MCF 10A (cell line): ENCODE results near the gene BUD23. TPM values are rescaled to one million over a fixed set of nuclear protein-coding genes. Genes with fewer than 3 reads are reported as not detected.

ENCODE experiments used
- BruUV-seq: library from RNA; stranded (reverse); fragments of 400-500 nt; replicated peaks from 2 replicates; lab custom pipeline; 2021; lab: Mats Ljungman, UMichigan
- CTCF ChIA-PET: fragments of 300-600 bp; sonication (Branson Sonifier 250); formaldehyde crosslinking; extraction: SDS; loops from one replicate; lab custom pipeline; 2021; ENCODE audit warnings: antibody characterized with exemption, inconsistent platforms; lab: Yijun Ruan, JAX
- POLR2A ChIA-PET: fragments of 300-600, 350-650 bp; sonication (Branson Sonifier 250); formaldehyde crosslinking; extraction: SDS; loops from one replicate; lab custom pipeline; 2020; ENCODE audit warnings: antibody characterized with exemption, inconsistent platforms; lab: Yijun Ruan, JAX
- DNase-seq: peaks from one replicate; pipeline ENCODE4 v3.0.0-alpha.2; 2018; ENCODE audit not compliant: unreplicated experiment
- H3K27ac Mint-ChIP-seq: one replicate; pipeline ENCODE4 v1.8.0; 2022; ENCODE audit warnings: mild to moderate bottlenecking, low read depth, mixed read lengths; ENCODE audit not compliant: unreplicated experiment
- H3K27me3 Mint-ChIP-seq: one replicate; pipeline ENCODE4 v1.8.0; 2022; ENCODE audit warnings: mixed read lengths; ENCODE audit not compliant: insufficient read depth, unreplicated experiment
- H3K36me3 Mint-ChIP-seq: one replicate; pipeline ENCODE4 v1.8.0; 2022; ENCODE audit warnings: mild to moderate bottlenecking, moderate library complexity, mixed read lengths; ENCODE audit not compliant: insufficient read depth, unreplicated experiment
- H3K4me1 Mint-ChIP-seq: one replicate; pipeline ENCODE4 v1.8.0; 2022; ENCODE audit warnings: mixed read lengths; ENCODE audit not compliant: insufficient read depth, unreplicated experiment
- H3K4me3 Mint-ChIP-seq: one replicate; pipeline ENCODE4 v1.8.0; 2022; ENCODE audit warnings: mild to moderate bottlenecking, moderate library complexity, mixed read lengths; ENCODE audit not compliant: unreplicated experiment
- H3K9me3 Mint-ChIP-seq: one replicate; pipeline ENCODE4 v1.8.0; 2022; ENCODE audit warnings: mixed read lengths; ENCODE audit not compliant: unreplicated experiment
- intact Hi-C: fragments of 100-400 bp; cut with micrococcal nuclease; formaldehyde crosslinking; loops from 2 replicates; pipeline ENCODE4 v1.14.1; 2022
- total RNA-seq: library from RNA; stranded (reverse); gene quantifications from 2 replicates; pipeline ENCODE4 v1.2.3, GENCODE V29; 2022
- TF ChIP-seq, protein P1 (sequence below): fragments of 200-600 bp; IDR thresholded peaks from one replicate; pipeline ENCODE4 v1.8.0; 2022; ENCODE audit warnings: antibody characterized with exemption, mild to moderate bottlenecking; ENCODE audit not compliant: unreplicated experiment

Gene BUD23
- total RNA-seq, 1 experiment from 2014 or later: 81.9 TPM

DNA sequence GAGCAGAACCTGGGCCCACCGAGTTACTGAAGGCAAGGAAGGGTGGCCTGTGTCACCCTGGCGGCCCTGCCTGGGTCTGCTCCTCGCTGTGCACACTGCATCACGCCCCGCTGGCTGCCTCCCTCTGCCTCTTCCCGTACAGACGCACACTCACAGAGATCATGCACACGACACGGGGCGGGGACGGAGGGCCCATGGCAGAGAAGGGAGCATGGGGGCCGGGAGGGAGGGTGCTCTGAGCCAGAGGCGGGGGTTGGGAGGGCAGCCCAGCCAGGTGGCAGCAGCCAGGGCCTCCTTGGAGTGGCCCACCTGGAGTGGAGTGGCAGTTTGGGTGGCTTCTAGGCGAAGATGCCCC, 16.6 kb downstream of the BUD23 start:
- Mint-ChIP-seq H3K4me3 (no peak overlapping the region), H3K36me3 (peaks cover 63% of the 10 kb centered on the region), H3K9me3 (no peaks in the 10 kb centered on the region), H3K27ac (no peak overlapping the region), H3K27me3 (no peaks in the 10 kb centered on the region), H3K4me1 (peaks cover under 1% of the 10 kb centered on the region)
- no TSS peak for BruUV-seq
- CTCF ChIA-PET: interaction anchor here (1.2 to 1.7 kb wide), 4 partner anchors 9 to 25 kb away, joined by 3 to 9 read pairs (median 6); no protein-coding TSS in a partner anchor
- TF ChIP-seq, protein P1, sequence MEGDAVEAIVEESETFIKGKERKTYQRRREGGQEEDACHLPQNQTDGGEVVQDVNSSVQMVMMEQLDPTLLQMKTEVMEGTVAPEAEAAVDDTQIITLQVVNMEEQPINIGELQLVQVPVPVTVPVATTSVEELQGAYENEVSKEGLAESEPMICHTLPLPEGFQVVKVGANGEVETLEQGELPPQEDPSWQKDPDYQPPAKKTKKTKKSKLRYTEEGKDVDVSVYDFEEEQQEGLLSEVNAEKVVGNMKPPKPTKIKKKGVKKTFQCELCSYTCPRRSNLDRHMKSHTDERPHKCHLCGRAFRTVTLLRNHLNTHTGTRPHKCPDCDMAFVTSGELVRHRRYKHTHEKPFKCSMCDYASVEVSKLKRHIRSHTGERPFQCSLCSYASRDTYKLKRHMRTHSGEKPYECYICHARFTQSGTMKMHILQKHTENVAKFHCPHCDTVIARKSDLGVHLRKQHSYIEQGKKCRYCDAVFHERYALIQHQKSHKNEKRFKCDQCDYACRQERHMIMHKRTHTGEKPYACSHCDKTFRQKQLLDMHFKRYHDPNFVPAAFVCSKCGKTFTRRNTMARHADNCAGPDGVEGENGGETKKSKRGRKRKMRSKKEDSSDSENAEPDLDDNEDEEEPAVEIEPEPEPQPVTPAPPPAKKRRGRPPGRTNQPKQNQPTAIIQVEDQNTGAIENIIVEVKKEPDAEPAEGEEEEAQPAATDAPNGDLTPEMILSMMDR: no peak
- no peak for DNase-seq
- POLR2A ChIA-PET: interaction anchor here (0.9 to 1.4 kb wide), 2 partner anchors 13 to 16 kb away, joined by 3 read pairs; partner anchors contain the start of genes BUD23 and DNAJC30
- intact Hi-C loops: no loop called here

DNA sequence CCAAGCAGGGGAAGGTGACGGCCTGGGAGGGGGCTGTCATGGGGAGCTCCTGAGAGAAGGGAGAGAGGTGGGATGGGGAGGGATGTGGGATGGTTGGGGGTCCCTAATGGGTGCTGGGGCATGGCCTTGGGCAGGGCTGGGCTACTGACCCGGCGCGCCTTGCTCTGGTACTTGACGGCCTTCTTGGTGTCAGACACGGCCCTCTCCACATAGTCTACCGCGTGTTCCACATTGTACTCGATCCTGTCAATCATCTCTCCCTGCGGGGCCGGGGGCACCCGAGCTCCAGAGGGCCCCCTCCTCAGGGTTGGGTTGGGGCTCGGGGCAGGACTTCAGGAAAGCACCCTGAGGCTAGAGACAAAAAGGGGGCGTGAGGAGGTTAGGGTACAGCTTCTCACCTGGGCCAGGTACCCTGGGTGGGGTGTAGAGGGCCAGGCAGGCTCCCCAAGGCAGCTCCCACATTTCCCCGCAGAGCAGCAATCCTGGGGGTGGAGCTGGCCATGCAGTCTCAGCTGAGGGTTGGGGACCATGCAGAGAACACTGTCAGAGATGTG, 17.3 kb downstream of the BUD23 start:
- Mint-ChIP-seq H3K36me3 (peaks cover 59% of the 10 kb centered on the region), H3K4me1 (peaks cover 7% of the 10 kb centered on the region)
- CTCF ChIA-PET: interaction anchor here (0.6 to 2.8 kb wide), 10 partner anchors 9 to 165 kb away, joined by 3 to 14 read pairs (median 4); no protein-coding TSS in a partner anchor

DNA sequence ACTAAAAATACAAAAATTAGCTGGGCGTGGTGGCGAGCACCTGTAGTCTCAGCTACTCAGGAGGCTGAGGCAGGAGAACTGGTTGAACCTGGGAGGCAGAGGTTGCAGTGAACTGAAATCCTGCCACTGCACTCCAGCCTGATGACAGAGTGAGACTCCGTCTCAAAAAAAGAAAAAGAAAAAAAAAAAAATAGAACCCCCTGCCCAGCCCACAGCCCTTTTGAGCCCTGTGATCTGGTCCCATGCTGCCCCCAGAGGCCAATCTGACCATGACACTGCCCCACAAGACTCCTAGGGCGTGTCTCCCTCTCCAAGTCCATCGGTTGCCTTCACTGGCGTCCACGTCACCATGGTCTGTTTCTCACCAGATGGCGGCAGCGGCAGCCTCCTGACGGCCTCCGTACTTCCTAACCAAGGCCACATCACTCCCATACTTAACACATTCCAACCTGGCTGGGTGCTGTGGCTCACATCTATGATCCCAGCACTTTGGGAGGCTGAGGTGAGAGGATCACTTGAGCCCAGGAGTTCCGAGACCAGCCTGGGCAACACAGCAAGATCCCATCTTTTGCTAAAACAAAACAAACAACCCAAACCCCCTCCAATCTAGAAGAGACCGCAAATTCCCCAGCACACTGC, 18.1 kb downstream of the BUD23 start:
- Mint-ChIP-seq H3K4me1 (peaks cover 13% of the 10 kb centered on the region), H3K9me3 (no peaks in the 10 kb centered on the region), H3K27me3 (no peaks in the 10 kb centered on the region), H3K36me3 (peaks cover 54% of the 10 kb centered on the region), H3K27ac (peak overlapping the region; percentile 7), H3K4me3 (no peak overlapping the region)
- POLR2A ChIA-PET: interaction anchor here (0.7 to 0.9 kb wide), 2 partner anchors 37 to 163 kb away, joined by 3 read pairs; partner anchors contain the start of gene ABHD11
- peak; percentile 44 for DNase-seq
- no TSS peak for BruUV-seq
- TF ChIP-seq, protein P1: peak; percentile 55
- intact Hi-C loops: no loop called here
- CTCF ChIA-PET: interaction anchor here (0.6 to 2.8 kb wide), 13 partner anchors 10 to 164 kb away, joined by 3 to 14 read pairs (median 4); no protein-coding TSS in a partner anchor

More for the DNA sequence above, 17.3 kb downstream of the BUD23 start:
- TF ChIP-seq, protein P1: no peak
- POLR2A ChIA-PET: interaction anchor here (0.6 kb wide), 1 partner anchor 29 kb away, joined by 3 read pairs; no protein-coding TSS in a partner anchor
- H3K9me3 Mint-ChIP-seq: no peaks in the 10 kb centered on the region
- intact Hi-C loops: no loop called here
- no peak overlapping the region for H3K27ac Mint-ChIP-seq
- H3K4me3 Mint-ChIP-seq: no peak overlapping the region
- BruUV-seq: no TSS peak
- no peaks in the 10 kb centered on the region for H3K27me3 Mint-ChIP-seq
- DNase-seq: no peak

DNA sequence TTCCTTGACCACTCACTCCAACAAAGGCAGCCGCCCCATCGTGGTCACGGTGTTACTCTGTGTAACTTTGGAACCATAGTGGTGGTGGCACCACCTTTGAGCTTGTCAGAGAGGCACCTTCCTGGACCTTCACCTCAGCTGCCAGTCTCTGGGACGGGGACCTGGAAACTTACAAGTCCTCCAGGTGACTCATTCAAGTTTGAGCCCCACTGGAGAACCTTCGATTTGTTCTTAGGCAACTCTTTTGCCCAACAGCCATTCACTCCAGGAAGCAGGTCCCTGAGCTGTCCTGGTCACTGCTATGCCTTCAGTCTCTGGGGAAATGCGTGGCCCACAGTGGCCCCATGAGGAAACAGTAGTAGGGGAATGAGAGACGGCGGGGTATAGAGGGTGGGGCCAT, 18.8 kb downstream of the BUD23 start:
- Mint-ChIP-seq H3K27me3 (no peaks in the 10 kb centered on the region), H3K4me3 (no peak overlapping the region), H3K4me1 (peaks cover 20% of the 10 kb centered on the region), H3K27ac (peak overlapping the region; percentile 7), H3K9me3 (no peaks in the 10 kb centered on the region), H3K36me3 (peaks cover 54% of the 10 kb centered on the region)
- TF ChIP-seq, protein P1: no peak
- no TSS peak for BruUV-seq
- intact Hi-C loops: no loop called here
- ChIA-PET CTCF (interaction anchor here (0.6 to 2.8 kb wide), 6 partner anchors 9 to 235 kb away, joined by 3 to 14 read pairs (median 4); no protein-coding TSS in a partner anchor), POLR2A (interaction anchor here (0.6 to 0.9 kb wide), 2 partner anchors 12 to 36 kb away, joined by 3 read pairs; partner anchors contain the start of gene ABHD11)
- DNase-seq: peak; percentile 20
